HEK293 (cell line): Measurements from ENCODE around the gene PAX9.

Source experiments
- CTCF ChIP-seq: fragments of 450-650 bp; formaldehyde crosslinking; IDR thresholded peaks from 2 replicates; pipeline ENCODE4 v1.5.1; 2016; ENCODE audit warnings: missing biosample characterization, missing genetic modification characterization
- KLF7 ChIP-seq: fragments of 450-650 bp; formaldehyde crosslinking; IDR thresholded peaks from 2 replicates; pipeline ENCODE4 v1.5.1; 2016; ENCODE audit warnings: missing biosample characterization, missing genetic modification characterization, borderline replicate concordance
- PBX3 ChIP-seq: sonication (generic); formaldehyde crosslinking; IDR thresholded peaks from 2 replicates; pipeline ENCODE4 v1.8.1; 2022; ENCODE audit warnings: mild to moderate bottlenecking, moderate library complexity, missing genetic modification reagents
- ZBTB10 ChIP-seq: fragments of 450-650 bp; formaldehyde crosslinking; IDR thresholded peaks from 2 replicates; pipeline ENCODE4 v1.5.1; 2016; ENCODE audit warnings: missing biosample characterization, missing genetic modification characterization
- ZBTB11 ChIP-seq: fragments of 450-650 bp; formaldehyde crosslinking; conservative IDR thresholded peaks from 2 replicates; pipeline ENCODE4 v1.5.1; 2016; ENCODE audit warnings: low read depth, missing biosample characterization, missing genetic modification characterization
- ZBTB7A ChIP-seq: fragments of 450-650 bp; formaldehyde crosslinking; IDR thresholded peaks from 2 replicates; pipeline ENCODE4 v1.5.1; 2016; ENCODE audit warnings: low read depth, missing biosample characterization, missing genetic modification characterization
- ZNF132 ChIP-seq: fragments of 450-650 bp; formaldehyde crosslinking; IDR thresholded peaks from 2 replicates; pipeline ENCODE4 v1.5.1; 2017; ENCODE audit warnings: missing biosample characterization, missing genetic modification characterization, borderline replicate concordance
- ZNF155 ChIP-seq: fragments of 450-650 bp; formaldehyde crosslinking; IDR thresholded peaks from 2 replicates; pipeline ENCODE4 v1.5.1; 2016; ENCODE audit warnings: missing biosample characterization, missing genetic modification characterization
- ZNF2 ChIP-seq: fragments of 450-650 bp; formaldehyde crosslinking; IDR thresholded peaks from 2 replicates; pipeline ENCODE4 v1.5.1; 2016; ENCODE audit warnings: missing biosample characterization, missing genetic modification characterization
- ZNF239 ChIP-seq: fragments of 450-650 bp; formaldehyde crosslinking; IDR thresholded peaks from 2 replicates; pipeline ENCODE4 v1.5.1; 2016; ENCODE audit warnings: missing biosample characterization, missing genetic modification characterization
- ZNF76 ChIP-seq: fragments of 450-650 bp; formaldehyde crosslinking; IDR thresholded peaks from 2 replicates; pipeline ENCODE4; 2016; ENCODE audit warnings: low read depth, missing biosample characterization, missing genetic modification characterization, borderline replicate concordance

- TF ChIP-seq ZBTB10 (tag by site-specific recombination) (no peak), ZNF2 (no peak), ZBTB7A (tag by site-specific recombination) (no peak), ZNF132 (tag by site-specific recombination) (no peak), ZNF239 (tag by site-specific recombination) (no peak), ZNF155 (tag by site-specific recombination) (no peak), PBX3 (peak; percentile 88; the same call in 1 of the 2 replicates), CTCF (tag by site-specific recombination) (no peak), KLF7 (tag by site-specific recombination) (no peak), ZBTB11 (tag by site-specific recombination) (no peak), ZNF76 (no peak)
Measured at GRCh38 chr14:36661506-36662257, at the start of gene PAX9.
